Fibroblast of lung (primary cell): ENCODE measurements around the gene EFCAB12.

Experiments used
- CTCF ChIP-seq, 2 donors: IDR thresholded peaks in 1 of 2; conservative IDR thresholded peaks in 1 of 2; 1 replicate in 1 of 2; 2 replicates in 1 of 2; pipeline ENCODE4 v1.5.1; 2011 to 2012; ENCODE audit warnings: low read length in 2 of 2, control low read depth in 1 of 2, inconsistent platforms in 1 of 2, low read depth in 1 of 2, mild to moderate bottlenecking in 1 of 2
- EZH2 ChIP-seq: IDR thresholded peaks from 2 replicates; pipeline ENCODE4 v1.5.1; 2012; ENCODE audit warnings: low read length, control low read depth, mild to moderate bottlenecking; ENCODE audit errors: missing control alignments

- peak in 1 of 2 donors; percentile 30 for TF ChIP-seq CTCF (conservative IDR thresholded peaks at IDR 0.05 in 1 of 2, IDR thresholded peaks at IDR 0.05 in 1 of 2; ENCODE audit: low read depth in 1 of 2, low read length in 2 of 2)
- TF ChIP-seq EZH2 = no peak
Measured at GRCh38 chr3:129421988-129422745, 6.3 kb downstream of the EFCAB12 start.
